Stimulated activated CD8-positive, alpha-beta memory T cell treated with anti-CD3 and anti-CD28 coated beads, Interleukin-7, amount 100 ng/mL, for 4 hours (primary cell): ENCODE results near the gene MIDN.

Experiments used
- DNase-seq, 2 donors: peaks; one replicate each; pipeline ENCODE4 v3.0.0-alpha.2; 2020; ENCODE audit warnings: low read depth in 2 of 2

MIDN gene

GRCh38 chr19:1282588-1283206 lies 34.3 kb downstream of the MIDN start:
- no peak for DNase-seq

GRCh38 chr19:1283207-1283916 lies 35.0 kb downstream of the MIDN start:
- DNase-seq = no peak

- DNase-seq = no peak
Measured at GRCh38 chr19:1283917-1284292, 35.5 kb downstream of the MIDN start.

GRCh38 chr19:1284293-1284978 lies 36.1 kb downstream of the MIDN start:
- DNase-seq = no peak

GRCh38 chr19:1284979-1285736 lies 36.8 kb downstream of the MIDN start:
- no peak for DNase-seq

GRCh38 chr19:1285737-1286360 lies 37.5 kb downstream of the MIDN start, which contains the start of gene EFNA2:
Gene EFNA2, plus strand, starts transcription at chr19:1285873. Its CDS starts 296 bp downstream, at chr19:1286169.
- DNase-seq = no peak

- DNase-seq = no peak
Measured at GRCh38 chr19:1286487-1287353, 38.3 kb downstream of the MIDN start.

GRCh38 chr19:1287354-1288225 lies 39.2 kb downstream of the MIDN start:
- DNase-seq = no peak

GRCh38 chr19:1288226-1288612 lies 39.8 kb downstream of the MIDN start:
- no peak for DNase-seq

GRCh38 chr19:1288833-1289685 lies 40.7 kb downstream of the MIDN start:
- DNase-seq = no peak

- DNase-seq = no peak
Measured at GRCh38 chr19:1289686-1290025, 41.3 kb downstream of the MIDN start.

GRCh38 chr19:1290196-1290702 lies 41.9 kb downstream of the MIDN start:
- DNase-seq = no peak

GRCh38 chr19:1290703-1291651 lies 42.6 kb downstream of the MIDN start:
- no peak for DNase-seq

GRCh38 chr19:1291761-1292418 lies 43.5 kb downstream of the MIDN start:
- no peak for DNase-seq

GRCh38 chr19:1292419-1293151 lies 44.2 kb downstream of the MIDN start:
- no peak for DNase-seq
